Calu3 (cell line): ENCODE measurements around the gene NT5C1A. TPM values are rescaled to one million over a fixed set of nuclear protein-coding genes. Genes with fewer than 3 reads are reported as not detected.

ENCODE experiments used
- BruUV-seq: library from RNA; stranded (reverse); fragments of 400-500 nt; replicated peaks from 2 replicates; lab custom pipeline; 2021; lab: Mats Ljungman, UMichigan
- CTCF ChIA-PET: fragments of 300-600 bp; sonication (Branson Sonifier 250); formaldehyde crosslinking; loops from one replicate; lab custom pipeline; 2022; ENCODE audit warnings: antibody characterized with exemption; lab: Charles Lee
- DNase-seq: peaks from one replicate; pipeline ENCODE4 v3.0.0; 2022
- H3K27ac Mint-ChIP-seq: one replicate; pipeline ENCODE4 v1.8.0; 2022; ENCODE audit warnings: mixed read lengths; ENCODE audit not compliant: unreplicated experiment
- H3K27me3 Mint-ChIP-seq: one replicate; pipeline ENCODE4 v1.8.0; 2022; ENCODE audit warnings: mixed read lengths; ENCODE audit not compliant: unreplicated experiment
- H3K36me3 Mint-ChIP-seq: one replicate; pipeline ENCODE4 v1.8.0; 2022; ENCODE audit warnings: mild to moderate bottlenecking, moderate library complexity, mixed read lengths; ENCODE audit not compliant: insufficient read depth, unreplicated experiment
- H3K4me1 Mint-ChIP-seq: one replicate; pipeline ENCODE4 v1.8.0; 2022; ENCODE audit warnings: mild to moderate bottlenecking, low read depth, mixed read lengths; ENCODE audit not compliant: unreplicated experiment
- H3K4me3 Mint-ChIP-seq: one replicate; pipeline ENCODE4 v1.8.0; 2022; ENCODE audit warnings: mild to moderate bottlenecking, low read depth, moderate library complexity, mixed read lengths; ENCODE audit not compliant: unreplicated experiment
- H3K9me3 Mint-ChIP-seq: one replicate; pipeline ENCODE4 v1.8.0; 2022; ENCODE audit warnings: low read depth, mixed read lengths; ENCODE audit not compliant: unreplicated experiment
- CTCF ChIP-seq: fragments of 200-600 bp; IDR thresholded peaks from one replicate; pipeline ENCODE4 v1.8.0; 2022; ENCODE audit warnings: antibody characterized with exemption; ENCODE audit not compliant: unreplicated experiment
- intact Hi-C: fragments of 100-400 bp; cut with micrococcal nuclease; formaldehyde crosslinking; loops from one replicate; pipeline ENCODE4 v1.10.0; 2022; ENCODE audit not compliant: unreplicated experiment
- total RNA-seq: library from RNA; stranded (reverse); gene quantifications from 2 replicates; pipeline ENCODE4 v1.2.3, GENCODE V29; 2022

NT5C1A gene
- total RNA-seq, 1 experiment from 2014 or later: not detected

- Mint-ChIP-seq H3K27ac (no peak overlapping the region), H3K9me3 (no peaks in the 10 kb centered on the region), H3K27me3 (peaks cover 83% of the 10 kb centered on the region), H3K4me3 (no peak overlapping the region), H3K4me1 (no peaks in the 10 kb centered on the region), H3K36me3 (no peaks in the 10 kb centered on the region)
- intact Hi-C loops: no loop called here
- TF ChIP-seq CTCF: no peak
- no TSS peak for BruUV-seq
- DNase-seq: no peak
- CTCF ChIA-PET: interaction anchor here (2.4 kb wide), 1 partner anchor 54 kb away, joined by 38 read pairs; no protein-coding TSS in a partner anchor
These were observed 12.4 kb downstream of the NT5C1A start for GRCh38 chr1:39659538-39659937.

- H3K27ac Mint-ChIP-seq: no peak overlapping the region
- no peaks in the 10 kb centered on the region for H3K9me3 Mint-ChIP-seq
- H3K4me1 Mint-ChIP-seq: no peaks in the 10 kb centered on the region
- H3K27me3 Mint-ChIP-seq: peaks cover 83% of the 10 kb centered on the region
- H3K4me3 Mint-ChIP-seq: no peak overlapping the region
- H3K36me3 Mint-ChIP-seq: no peaks in the 10 kb centered on the region
- intact Hi-C loops: no loop called here
- BruUV-seq: no TSS peak
- no peak for DNase-seq
- CTCF ChIA-PET: interaction anchor here (1.5 to 2.4 kb wide), 5 partner anchors 9 to 53 kb away, joined by 4 to 38 read pairs (median 7); partner anchors contain the start of genes HPCAL4 and NT5C1A
- TF ChIP-seq CTCF: no peak
These were observed 12.8 kb downstream of the NT5C1A start for GRCh38 chr1:39659110-39659509.

DNA sequence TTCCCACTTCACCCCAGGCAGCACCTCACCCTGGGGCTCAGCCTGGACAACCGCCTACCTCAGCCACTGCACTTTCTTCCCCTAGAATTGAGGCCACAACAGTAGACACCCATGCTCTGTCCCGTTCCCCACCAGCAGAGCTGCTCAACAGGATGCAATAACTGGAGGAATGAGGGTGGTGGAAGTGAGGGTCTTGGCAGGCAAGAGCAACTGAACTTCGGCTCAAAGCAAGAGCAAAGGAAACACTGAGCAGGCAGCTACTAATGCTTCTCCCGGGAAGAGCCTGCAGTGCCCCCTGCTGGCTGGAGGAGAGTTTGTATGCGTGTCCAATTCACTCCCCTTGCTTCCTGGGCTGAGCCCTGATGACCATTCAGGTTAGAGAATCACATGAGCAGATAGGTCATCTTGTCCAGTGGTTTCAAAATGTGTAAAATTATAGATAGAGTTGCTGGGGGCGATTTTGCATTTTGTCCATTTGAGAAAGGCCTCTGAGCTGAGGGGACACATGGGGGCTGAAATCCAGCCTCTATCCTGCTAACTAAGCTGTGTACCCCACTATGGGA is 13.9 kb downstream of the NT5C1A start:
- peak; percentile 75 for TF ChIP-seq CTCF
- intact Hi-C loops: no loop called here
- no peaks in the 10 kb centered on the region for H3K36me3 Mint-ChIP-seq
- peak; percentile 66 for DNase-seq
- BruUV-seq: no TSS peak
- CTCF ChIA-PET: interaction anchor here (1.0 to 2.4 kb wide), 6 partner anchors 10 to 559 kb away, joined by 3 to 38 read pairs (median 6); partner anchors contain the start of genes HPCAL4 and NT5C1A
- H3K4me1 Mint-ChIP-seq: no peaks in the 10 kb centered on the region
- peaks cover 81% of the 10 kb centered on the region for H3K27me3 Mint-ChIP-seq
- H3K27ac Mint-ChIP-seq: no peak overlapping the region
- no peak overlapping the region for H3K4me3 Mint-ChIP-seq
- H3K9me3 Mint-ChIP-seq: no peaks in the 10 kb centered on the region

GRCh38 chr1:39657402-39657801 is 14.5 kb downstream of the NT5C1A start:
- Mint-ChIP-seq H3K4me3 (no peak overlapping the region), H3K4me1 (no peaks in the 10 kb centered on the region), H3K27me3 (peaks cover 75% of the 10 kb centered on the region), H3K36me3 (no peaks in the 10 kb centered on the region), H3K9me3 (no peaks in the 10 kb centered on the region), H3K27ac (no peak overlapping the region)
- intact Hi-C loops: no loop called here
- TF ChIP-seq CTCF: no peak
- no TSS peak for BruUV-seq
- CTCF ChIA-PET: interaction anchor here (1.0 to 2.4 kb wide), 6 partner anchors 10 to 559 kb away, joined by 3 to 38 read pairs (median 6); partner anchors contain the start of genes HPCAL4 and NT5C1A
- DNase-seq: no peak
